IMR-90 (cell line): ENCODE results near the gene ME3.
"Not testable (repeated sequence)": the region's sequence is repeated elsewhere in the genome, so short reads cannot be mapped to it uniquely, and the experiment has no call there.

Experiments used
- CHD1 ChIP-seq: IDR thresholded peaks from 2 replicates; pipeline ENCODE4 v1.6.1; 2012; ENCODE audit warnings: low read depth, low read length, improper control_type of control experiment
- MXI1 ChIP-seq: IDR thresholded peaks from 2 replicates; pipeline ENCODE4 v1.6.1; 2012; ENCODE audit warnings: low read depth, mild to moderate bottlenecking, low read length, moderate library complexity, borderline replicate concordance
- NFE2L2 ChIP-seq: fragments of 150-350 bp; IDR thresholded peaks from 2 replicates; pipeline ENCODE4 v1.6.1; 2016; ENCODE audit warnings: low read depth, mild to moderate bottlenecking, low read length
- POLR2A ChIP-seq: IDR thresholded peaks from 2 replicates; pipeline ENCODE4 v1.6.1; 2012; ENCODE audit warnings: mild to moderate bottlenecking, low read depth, low read length
- RAD21 ChIP-seq: IDR thresholded peaks from 2 replicates; pipeline ENCODE4 v1.6.1; 2012; ENCODE audit warnings: low read length, improper control_type of control experiment
- RCOR1 ChIP-seq: IDR thresholded peaks from 2 replicates; pipeline ENCODE4 v1.6.1; 2012; ENCODE audit warnings: mild to moderate bottlenecking, low read length, improper control_type of control experiment; ENCODE audit not compliant: insufficient replicate concordance
- RFX5 ChIP-seq: IDR thresholded peaks from 2 replicates; pipeline ENCODE4 v1.8.0; 2012; ENCODE audit warnings: low read depth, mild to moderate bottlenecking, low read length, moderate library complexity
- TF ChIP-seq, protein P1 (sequence below): conservative IDR thresholded peaks from 2 replicates; pipeline ENCODE4 v1.5.1; 2012; ENCODE audit warnings: mild to moderate bottlenecking, low read depth, low read length, improper control_type of control experiment
- TF ChIP-seq, protein P2 (sequence below): fragments of 150-350 bp; IDR thresholded peaks from 2 replicates; pipeline ENCODE4 v1.6.1; 2016; ENCODE audit warnings: low read depth, mild to moderate bottlenecking, low read length, moderate library complexity, borderline replicate concordance

DNA sequence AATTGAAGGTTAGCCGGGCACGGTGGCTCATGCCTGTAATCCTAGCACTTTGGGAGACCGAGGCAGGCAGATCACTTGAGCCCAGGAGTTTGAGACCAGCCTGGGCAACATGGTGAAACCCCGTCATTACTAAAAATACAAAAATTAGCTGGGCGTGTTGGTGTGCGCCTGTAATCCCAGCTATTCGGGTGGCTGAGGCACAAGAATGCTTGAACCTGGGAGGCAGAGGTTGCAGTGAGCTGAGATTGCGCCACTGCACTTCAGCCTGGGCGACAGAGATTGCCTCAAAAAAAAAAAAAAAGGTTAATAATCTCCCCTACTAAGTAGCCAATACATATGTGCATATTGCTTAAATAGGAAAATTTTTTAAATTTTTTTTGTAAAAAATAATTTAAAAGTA is 255.5 kb downstream of the ME3 start:
- TF ChIP-seq, protein P1, sequence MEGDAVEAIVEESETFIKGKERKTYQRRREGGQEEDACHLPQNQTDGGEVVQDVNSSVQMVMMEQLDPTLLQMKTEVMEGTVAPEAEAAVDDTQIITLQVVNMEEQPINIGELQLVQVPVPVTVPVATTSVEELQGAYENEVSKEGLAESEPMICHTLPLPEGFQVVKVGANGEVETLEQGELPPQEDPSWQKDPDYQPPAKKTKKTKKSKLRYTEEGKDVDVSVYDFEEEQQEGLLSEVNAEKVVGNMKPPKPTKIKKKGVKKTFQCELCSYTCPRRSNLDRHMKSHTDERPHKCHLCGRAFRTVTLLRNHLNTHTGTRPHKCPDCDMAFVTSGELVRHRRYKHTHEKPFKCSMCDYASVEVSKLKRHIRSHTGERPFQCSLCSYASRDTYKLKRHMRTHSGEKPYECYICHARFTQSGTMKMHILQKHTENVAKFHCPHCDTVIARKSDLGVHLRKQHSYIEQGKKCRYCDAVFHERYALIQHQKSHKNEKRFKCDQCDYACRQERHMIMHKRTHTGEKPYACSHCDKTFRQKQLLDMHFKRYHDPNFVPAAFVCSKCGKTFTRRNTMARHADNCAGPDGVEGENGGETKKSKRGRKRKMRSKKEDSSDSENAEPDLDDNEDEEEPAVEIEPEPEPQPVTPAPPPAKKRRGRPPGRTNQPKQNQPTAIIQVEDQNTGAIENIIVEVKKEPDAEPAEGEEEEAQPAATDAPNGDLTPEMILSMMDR, result not testable (repeated sequence)
- not testable (repeated sequence) for TF ChIP-seq POLR2A, RAD21, CHD1, RFX5, NFE2L2, RCOR1, MXI1
- TF ChIP-seq, protein P2, sequence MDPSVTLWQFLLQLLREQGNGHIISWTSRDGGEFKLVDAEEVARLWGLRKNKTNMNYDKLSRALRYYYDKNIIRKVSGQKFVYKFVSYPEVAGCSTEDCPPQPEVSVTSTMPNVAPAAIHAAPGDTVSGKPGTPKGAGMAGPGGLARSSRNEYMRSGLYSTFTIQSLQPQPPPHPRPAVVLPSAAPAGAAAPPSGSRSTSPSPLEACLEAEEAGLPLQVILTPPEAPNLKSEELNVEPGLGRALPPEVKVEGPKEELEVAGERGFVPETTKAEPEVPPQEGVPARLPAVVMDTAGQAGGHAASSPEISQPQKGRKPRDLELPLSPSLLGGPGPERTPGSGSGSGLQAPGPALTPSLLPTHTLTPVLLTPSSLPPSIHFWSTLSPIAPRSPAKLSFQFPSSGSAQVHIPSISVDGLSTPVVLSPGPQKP, result not testable (repeated sequence)
